HCT116 (cell line): ENCODE measurements around the gene QSOX1.

ENCODE experiments used
- EGR1 ChIP-seq: IDR thresholded peaks from 2 replicates; pipeline ENCODE4 v1.6.1; 2012; ENCODE audit warnings: low read depth
- EZH2 ChIP-seq: fragments of 200-600 bp; sonication (generic); IDR thresholded peaks from 2 replicates; pipeline ENCODE4 v1.6.1; 2017; ENCODE audit warnings: antibody characterized with exemption, mixed run types
- EZH2phosphoT487 ChIP-seq: fragments of 200-600 bp; IDR thresholded peaks from 2 replicates; pipeline ENCODE4 v1.6.1; 2018; ENCODE audit warnings: antibody characterized with exemption, borderline replicate concordance
- JUND ChIP-seq: IDR thresholded peaks from 2 replicates; pipeline ENCODE4 v1.6.1; 2012
- POLR2A ChIP-seq: IDR thresholded peaks from 2 replicates; pipeline ENCODE4 v1.7.0; 2011; ENCODE audit warnings: borderline replicate concordance; ENCODE audit not compliant: insufficient read depth, insufficient read length; ENCODE audit errors: extremely low read depth
- POLR2AphosphoS5 ChIP-seq: IDR thresholded peaks from 2 replicates; pipeline ENCODE4 v1.6.1; 2011; ENCODE audit warnings: mild to moderate bottlenecking, low read depth, low read length, moderate library complexity
- RAD21 ChIP-seq: IDR thresholded peaks from 2 replicates; pipeline ENCODE4 v1.6.1; 2012; ENCODE audit warnings: low read depth, mild to moderate bottlenecking
- SIN3A ChIP-seq: IDR thresholded peaks from 2 replicates; pipeline ENCODE4 v1.6.1; 2012; ENCODE audit warnings: low read depth
- SP1 ChIP-seq: IDR thresholded peaks from 2 replicates; pipeline ENCODE4 v1.6.1; 2012; ENCODE audit warnings: low read depth
- SRF ChIP-seq: IDR thresholded peaks from 2 replicates; pipeline ENCODE4 v1.6.1; 2012; ENCODE audit warnings: low read depth
- YY1 ChIP-seq: IDR thresholded peaks from 2 replicates; pipeline ENCODE4 v1.6.1; 2011; ENCODE audit warnings: low read length, low read depth, moderate library complexity, mild to moderate bottlenecking; ENCODE audit not compliant: insufficient replicate concordance; ENCODE audit errors: extremely low read depth
- ZNF274 ChIP-seq: fragments of 200-500 bp; sonication (Bioruptor generic); IDR thresholded peaks from 2 replicates; pipeline ENCODE4 v1.6.1; 2014; ENCODE audit warnings: mild to moderate bottlenecking, low read depth, low read length, inconsistent platforms
- TF ChIP-seq, protein P1 (sequence below), 3 experiments: fragments of 200-600 bp in 1 of 3; sonication (generic) in 1 of 3; IDR thresholded peaks in 2 of 3; conservative IDR thresholded peaks in 1 of 3; 2 replicates each; pipeline ENCODE4 v1.5.1; 2012 to 2017; ENCODE audit warnings: low read depth in 2 of 3, low read length in 2 of 3, antibody characterized with exemption in 1 of 3, borderline replicate concordance in 1 of 3, control low read depth in 1 of 3, mild to moderate bottlenecking in 1 of 3, mixed read lengths in 1 of 3, mixed run types in 1 of 3, moderate library complexity in 1 of 3; ENCODE audit not compliant: insufficient read depth in 1 of 3

DNA sequence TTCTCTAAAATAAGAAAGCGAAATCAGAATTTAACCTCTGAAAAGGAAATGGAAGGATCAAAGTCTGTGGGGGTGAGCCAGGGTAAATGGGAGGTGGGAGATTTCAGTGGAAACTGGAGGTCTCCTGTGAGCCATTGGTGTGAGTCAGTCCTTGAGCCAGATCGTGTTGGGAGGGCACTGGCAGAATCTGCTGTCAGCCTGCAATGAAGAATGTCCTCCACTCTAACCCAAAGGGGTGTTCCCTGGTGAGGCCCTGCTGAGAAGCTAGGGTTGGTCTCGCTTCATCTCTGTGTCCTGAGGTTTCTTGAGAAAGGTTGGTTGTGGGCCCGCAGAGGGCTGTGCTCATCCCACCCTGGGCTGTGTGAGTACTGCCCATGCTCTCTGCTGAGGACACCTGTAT lies 2.4 kb downstream of the QSOX1 start:
- TF ChIP-seq POLR2A: no peak
- no peak for TF ChIP-seq EZH2
- TF ChIP-seq, protein P1, sequence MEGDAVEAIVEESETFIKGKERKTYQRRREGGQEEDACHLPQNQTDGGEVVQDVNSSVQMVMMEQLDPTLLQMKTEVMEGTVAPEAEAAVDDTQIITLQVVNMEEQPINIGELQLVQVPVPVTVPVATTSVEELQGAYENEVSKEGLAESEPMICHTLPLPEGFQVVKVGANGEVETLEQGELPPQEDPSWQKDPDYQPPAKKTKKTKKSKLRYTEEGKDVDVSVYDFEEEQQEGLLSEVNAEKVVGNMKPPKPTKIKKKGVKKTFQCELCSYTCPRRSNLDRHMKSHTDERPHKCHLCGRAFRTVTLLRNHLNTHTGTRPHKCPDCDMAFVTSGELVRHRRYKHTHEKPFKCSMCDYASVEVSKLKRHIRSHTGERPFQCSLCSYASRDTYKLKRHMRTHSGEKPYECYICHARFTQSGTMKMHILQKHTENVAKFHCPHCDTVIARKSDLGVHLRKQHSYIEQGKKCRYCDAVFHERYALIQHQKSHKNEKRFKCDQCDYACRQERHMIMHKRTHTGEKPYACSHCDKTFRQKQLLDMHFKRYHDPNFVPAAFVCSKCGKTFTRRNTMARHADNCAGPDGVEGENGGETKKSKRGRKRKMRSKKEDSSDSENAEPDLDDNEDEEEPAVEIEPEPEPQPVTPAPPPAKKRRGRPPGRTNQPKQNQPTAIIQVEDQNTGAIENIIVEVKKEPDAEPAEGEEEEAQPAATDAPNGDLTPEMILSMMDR (IDR thresholded peaks at IDR 0.05 in 2 of 3, conservative IDR thresholded peaks at IDR 0.05 in 1 of 3; ENCODE audit: borderline replicate concordance in 1 of 3, insufficient read depth in 1 of 3, low read depth in 2 of 3, low read length in 2 of 3): no peak
- no peak for TF ChIP-seq ZNF274
- no peak for TF ChIP-seq SRF
- TF ChIP-seq EGR1: no peak
- TF ChIP-seq SP1: no peak
- TF ChIP-seq RAD21: no peak
- TF ChIP-seq YY1: no peak
- TF ChIP-seq POLR2AphosphoS5: no peak
- TF ChIP-seq JUND: no peak
- TF ChIP-seq EZH2phosphoT487: no peak
- no peak for TF ChIP-seq SIN3A
